B cell (primary cell): Measurements from ENCODE around the gene PRRT4. TPM values are rescaled to one million over a fixed set of nuclear protein-coding genes. Genes with fewer than 3 reads are reported as not detected.

Experiments
- ATAC-seq: fragments of 200-7000 bp; cut with Tn5 transposase; one replicate; pipeline ENCODE4 v1.10.0; 2021; ENCODE audit warnings: low read depth, mild to moderate bottlenecking, moderate number of reproducible peaks, moderate library complexity
- CTCF ChIA-PET: fragments of 350-600 bp; sonication (Branson Sonifier 250); formaldehyde crosslinking; loops from one replicate; lab custom pipeline; 2021; ENCODE audit warnings: antibody characterized with exemption, inconsistent platforms; lab: Charles Lee
- POLR2A ChIA-PET: fragments of 350-600 bp; sonication (Branson Sonifier 250); formaldehyde crosslinking; loops from one replicate; lab custom pipeline; 2021; ENCODE audit warnings: antibody characterized with exemption; lab: Charles Lee
- DNase-seq: peaks from one replicate; pipeline ENCODE4 v3.0.0; 2013
- H2AFZ ChIP-seq: 2 replicates; pipeline ENCODE4 v1.6.1; 2012; ENCODE audit warnings: mild to moderate bottlenecking, low read depth, low read length; ENCODE audit not compliant: insufficient read depth, poor library complexity, severe bottlenecking
- H3K27ac ChIP-seq, 2 donors: 1 replicate in 1 of 2; 2 replicates in 1 of 2; pipeline ENCODE4 v1.5.1; 2012 to 2013; ENCODE audit warnings: low read length in 2 of 2, mild to moderate bottlenecking in 2 of 2, moderate library complexity in 1 of 2
- H3K27me3 ChIP-seq, 4 experiments: fragments of 200-600 bp in 1 of 4; sonication (generic) in 1 of 4; replicated peaks in 1 of 4; 1 replicate in 2 of 4; 2 replicates in 2 of 4; pipeline versions ENCODE4 v1.6.1 to v1.7.0; 2013 to 2016; ENCODE audit warnings: low read length in 3 of 4, mild to moderate bottlenecking in 2 of 4, mixed read lengths in 1 of 4, moderate library complexity in 1 of 4; ENCODE audit not compliant: insufficient read depth in 4 of 4, control insufficient read depth in 3 of 4; ENCODE audit errors: control extremely low read depth in 1 of 4
- H3K36me3 ChIP-seq, 2 experiments: replicated peaks in 1 of 2; 1 replicate in 1 of 2; 2 replicates in 1 of 2; pipeline versions ENCODE4 v1.6.1 to v1.7.1; 2013; ENCODE audit warnings: low read length in 1 of 2; ENCODE audit not compliant: insufficient read depth in 2 of 2, control insufficient read depth in 1 of 2; ENCODE audit errors: control extremely low read depth in 1 of 2, extremely low read depth in 1 of 2
- H3K4me1 ChIP-seq, 2 donors: fragments of 200-600 bp in 1 of 2; sonication (generic) in 1 of 2; 1 replicate in 1 of 2; 2 replicates in 1 of 2; pipeline versions ENCODE4 v1.5.1 to v1.6.1; 2013 to 2017; ENCODE audit warnings: low read length in 2 of 2; ENCODE audit not compliant: control insufficient read depth in 2 of 2, insufficient read depth in 2 of 2
- H3K4me2 ChIP-seq: replicated peaks from 2 replicates; pipeline ENCODE3; 2012; ENCODE audit warnings: mild to moderate bottlenecking, low read depth, low read length; ENCODE audit not compliant: poor library complexity, severe bottlenecking
- H3K4me3 ChIP-seq, 5 experiments: fragments of 200-600 bp in 1 of 5; sonication (generic) in 1 of 5; 1 replicate in 3 of 5; 2 replicates in 2 of 5; pipeline versions ENCODE4 v1.5.1 to v1.7.0; 2011 to 2016; ENCODE audit warnings: low read length in 4 of 5, mild to moderate bottlenecking in 4 of 5, low read depth in 2 of 5, control low read depth in 1 of 5, moderate library complexity in 1 of 5; ENCODE audit not compliant: insufficient read depth in 1 of 5; ENCODE audit errors: control extremely low read depth in 1 of 5, extremely low read depth in 1 of 5
- H3K79me2 ChIP-seq: fragments of 200-600 bp; sonication (generic); one replicate; pipeline ENCODE4 v1.6.0; 2016; ENCODE audit warnings: low read length; ENCODE audit not compliant: control insufficient read depth, insufficient read depth
- H3K9ac ChIP-seq: fragments of 200-600 bp; sonication (generic); 2 replicates; pipeline ENCODE4 v1.6.1; 2017; ENCODE audit warnings: mild to moderate bottlenecking, low read length, moderate library complexity
- H3K9me3 ChIP-seq, 3 donors: one replicate each; pipeline versions ENCODE4 v1.6.1 to v1.7.1; 2013; ENCODE audit warnings: low read length in 2 of 3; ENCODE audit not compliant: control insufficient read depth in 2 of 3, insufficient read depth in 1 of 3; ENCODE audit errors: control extremely low read depth in 1 of 3
- H4K20me1 ChIP-seq: 2 replicates; pipeline ENCODE4 v1.6.0; 2012; ENCODE audit warnings: mild to moderate bottlenecking, low read length; ENCODE audit not compliant: insufficient read depth, control insufficient read depth, poor library complexity, severe bottlenecking
- H3K27ac Mint-ChIP-seq: one replicate; pipeline ENCODE4 v1.8.0; 2021; ENCODE audit warnings: mixed read lengths
- H3K27me3 Mint-ChIP-seq: one replicate; pipeline ENCODE4 v1.8.0; 2021; ENCODE audit warnings: mixed read lengths
- H3K4me1 Mint-ChIP-seq: one replicate; pipeline ENCODE4 v1.8.0; 2021; ENCODE audit warnings: mixed read lengths
- H3K4me3 Mint-ChIP-seq: one replicate; pipeline ENCODE4 v1.8.0; 2021; ENCODE audit warnings: mixed read lengths
- H3K9me3 Mint-ChIP-seq: one replicate; pipeline ENCODE4 v1.8.0; 2022; ENCODE audit warnings: mixed read lengths; ENCODE audit not compliant: insufficient read depth
- CTCF ChIP-seq: fragments of 200-600 bp; IDR thresholded peaks from one replicate; pipeline ENCODE4 v1.8.0; 2022; ENCODE audit warnings: antibody characterized with exemption, mild to moderate bottlenecking
- EZH2 ChIP-seq: IDR thresholded peaks from 2 replicates; pipeline ENCODE4 v1.6.1; 2012; ENCODE audit warnings: borderline replicate concordance, low read depth, mild to moderate bottlenecking, moderate library complexity, low read length; ENCODE audit not compliant: insufficient read depth, poor library complexity, severe bottlenecking
- WGBS: methylation state at CpG from one replicate; pipeline ENCODE4 v1.1.5; 2013; ENCODE audit warnings: missing lambda C conversion rate; ENCODE audit not compliant: insufficient coverage; 5-methylcytosine and 5-hydroxymethylcytosine counted together
- intact Hi-C: fragments of 100-400 bp; cut with micrococcal nuclease; formaldehyde crosslinking; loops from one replicate; pipeline ENCODE4 v1.10.0; 2022
- polyA plus RNA-seq: library from polyadenylated mRNA; depleted of rRNA; stranded (reverse); fragments of >200 nt; gene quantifications from 2 replicates; pipeline ENCODE4 v1.2.3, GENCODE V29; 2012
- total RNA-seq, 2 donors: library from RNA; stranded (reverse); fragments of 120-200 nt in 1 of 2; gene quantifications; 1 replicate in 1 of 2; 2 replicates in 1 of 2; pipeline versions ENCODE4 v1.2.3 to v1.2.4, GENCODE V29; 2013 to 2022

PRRT4 gene
- total and polyA plus RNA-seq, 2 donors (not counting 1 experiment from before 2014, with no cell fraction given) = 0.04 to 0.20 TPM

GRCh38 chr7:128389618-128390329, 28.3 kb upstream of the PRRT4 start:
- Histone ChIP-seq H3K27me3 (peaks cover 0 to 11% (median 3%) of the 10 kb centered on the region in 4 experiments), H3K4me3 (no peak overlapping the region), H3K4me1 (peaks cover 0 to 7% of the 10 kb centered on the region in 2 donors), H3K27ac (no peak overlapping the region), H3K9me3 (no peaks in the 10 kb centered on the region), H2AFZ (no peak overlapping the region), H4K20me1 (no peaks in the 10 kb centered on the region), H3K79me2 (no peaks in the 10 kb centered on the region), H3K36me3 (peaks cover 0 to 15% of the 10 kb centered on the region in 2 experiments), H3K4me2 (no peak overlapping the region), H3K9ac (no peak overlapping the region)
- no peaks in the 10 kb centered on the region for H3K27me3 Mint-ChIP-seq
- ChIA-PET CTCF (interaction anchor here (0.6 to 3.4 kb wide), 8 partner anchors 8 to 70 kb away, joined by 3 to 21 read pairs (median 4); partner anchors contain the start of gene RBM28), POLR2A (no interaction called here)
- 78% methylated on average over 8 of the region's 9 CpGs for WGBS
- no peak overlapping the region for H3K4me3 Mint-ChIP-seq
- no peaks in the 10 kb centered on the region for H3K9me3 Mint-ChIP-seq
- peak; percentile 5 for DNase-seq
- TF ChIP-seq CTCF (no peak), EZH2 (no peak)
- no peak for ATAC-seq
- H3K27ac Mint-ChIP-seq = no peak overlapping the region
- peaks cover 6% of the 10 kb centered on the region for H3K4me1 Mint-ChIP-seq
- intact Hi-C loops = loop anchor here (5.0 kb wide), 1 partner anchor 832 kb away; no protein-coding TSS in a partner anchor

DNA sequence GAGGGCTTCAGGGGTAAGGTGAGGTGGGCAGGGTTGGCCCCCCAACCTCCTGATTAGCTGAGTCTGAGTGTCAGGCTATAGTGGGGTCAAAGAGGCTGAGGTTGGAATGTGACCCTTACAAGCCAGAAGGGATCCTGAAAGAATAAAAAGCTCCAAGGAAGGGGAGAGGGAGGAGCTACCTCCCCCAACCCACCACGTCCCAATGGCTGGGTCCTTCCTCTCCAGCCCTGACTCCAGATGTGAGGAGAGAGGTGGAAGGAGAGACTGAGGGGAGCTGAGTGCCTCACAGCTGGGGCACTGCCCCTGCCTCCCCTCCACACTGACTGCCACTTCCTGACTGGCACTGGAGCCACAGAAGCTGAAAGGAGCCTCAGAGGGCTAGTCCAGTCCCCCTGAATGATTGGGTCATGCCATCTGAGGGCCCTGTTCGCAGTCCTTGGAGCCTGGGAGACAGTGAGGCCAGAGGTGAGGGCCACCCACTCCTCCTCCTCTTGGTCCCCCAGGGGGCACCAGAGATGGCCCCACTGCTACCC, 27.7 kb upstream of the PRRT4 start:
- no peak overlapping the region for H3K4me2 ChIP-seq
- Mint-ChIP-seq H3K9me3 (no peaks in the 10 kb centered on the region), H3K27ac (no peak overlapping the region), H3K4me3 (no peak overlapping the region), H3K27me3 (no peaks in the 10 kb centered on the region), H3K4me1 (peaks cover 6% of the 10 kb centered on the region)
- intact Hi-C loops = loop anchor here (5.0 kb wide), 1 partner anchor 832 kb away; no protein-coding TSS in a partner anchor
- no peak overlapping the region for H3K27ac ChIP-seq
- H4K20me1 ChIP-seq = no peaks in the 10 kb centered on the region
- ATAC-seq (no peak), DNase-seq (no peak)
- no peaks in the 10 kb centered on the region for H3K79me2 ChIP-seq
- peaks cover 0 to 12% of the 10 kb centered on the region in 2 experiments for H3K36me3 ChIP-seq
- peaks cover 0 to 7% of the 10 kb centered on the region in 2 donors for H3K4me1 ChIP-seq
- POLR2A ChIA-PET = no interaction called here
- no peak for TF ChIP-seq CTCF
- TF ChIP-seq EZH2 = no peak
- no peak overlapping the region for H2AFZ ChIP-seq
- WGBS = 100% methylated on average over 1 of the region's 2 CpGs
- H3K9me3 ChIP-seq = no peaks in the 10 kb centered on the region
- H3K4me3 ChIP-seq = no peak overlapping the region
- peaks cover 0 to 11% (median 3%) of the 10 kb centered on the region in 4 experiments for H3K27me3 ChIP-seq
- CTCF ChIA-PET = interaction anchor here (0.6 to 3.4 kb wide), 13 partner anchors 8 to 681 kb away, joined by 3 to 32 read pairs (median 6); partner anchors contain the start of gene RBM28
- no peak overlapping the region for H3K9ac ChIP-seq
